Measurements from ENCODE around the gene TELO2.

TELO2 gene

DNA sequence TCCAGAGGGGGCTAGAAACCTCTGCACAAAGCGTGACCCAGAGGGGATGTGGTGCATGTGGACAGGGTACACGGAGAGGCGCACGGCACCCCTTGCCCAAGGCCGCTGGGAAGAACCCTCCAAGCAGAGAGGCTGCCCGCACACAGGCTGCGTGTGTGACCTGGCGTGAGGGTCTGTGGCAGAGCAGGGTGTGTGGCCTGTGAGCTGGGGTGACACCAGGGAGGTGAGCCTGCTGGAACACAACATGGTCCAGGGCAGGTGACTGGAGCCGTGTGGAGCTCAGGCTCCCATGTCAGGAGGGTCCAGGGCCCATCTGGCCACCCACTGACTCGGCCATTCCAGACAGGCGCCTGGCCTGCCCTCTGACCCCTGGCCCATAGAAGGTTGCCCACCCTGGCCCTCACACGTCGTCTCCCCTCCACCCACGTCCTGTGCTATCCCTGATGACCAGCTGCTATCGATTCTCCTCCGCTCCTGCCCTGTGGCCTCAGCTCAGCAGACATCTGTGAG lies 25.5 kb downstream of the TELO2 start:
- DNase-seq (ENCODE audit: low read depth in 2 of 2), result no peak

GRCh38 chr16:1519831-1520230 lies 26.7 kb downstream of the TELO2 start:
- no peak for DNase-seq (ENCODE audit: low read depth in 2 of 2)

- no peak for DNase-seq (ENCODE audit: low read depth in 2 of 2)
Observed at GRCh38 chr16:1520461-1520860, 27.3 kb downstream of the TELO2 start.

DNA sequence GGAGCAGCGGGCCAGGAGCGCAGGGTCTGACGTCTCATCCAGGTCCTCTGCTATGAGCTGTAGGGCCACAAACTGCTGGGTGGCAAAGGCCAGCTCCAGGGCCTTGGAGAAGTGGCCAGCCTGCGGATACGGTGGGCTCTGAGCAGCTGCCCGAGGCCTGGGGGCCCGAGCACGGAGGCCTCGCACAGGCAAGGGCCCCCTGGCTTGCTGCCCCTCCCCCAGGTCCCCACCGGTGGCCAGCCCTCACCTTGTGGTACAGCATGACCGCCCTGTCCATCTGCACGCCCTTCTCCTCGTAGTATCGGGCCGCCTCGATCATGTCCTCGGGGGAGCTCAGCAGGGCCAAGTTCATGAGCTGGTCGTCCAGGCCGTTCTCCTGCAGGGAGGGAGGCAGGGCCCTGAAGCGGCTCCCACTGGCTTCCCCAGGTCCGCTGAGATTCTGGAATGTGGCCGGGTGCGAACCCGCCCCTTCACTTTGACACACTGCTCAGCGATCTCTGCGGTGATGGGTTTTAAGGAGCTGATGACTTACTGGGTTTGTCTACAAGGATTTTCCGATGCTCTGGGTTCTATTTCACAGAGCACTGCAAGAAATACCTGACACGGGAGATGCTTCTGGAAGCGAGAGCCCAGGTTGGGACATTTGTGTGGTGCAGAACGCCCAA lies 30.6 kb downstream of the TELO2 start:
- no peak for DNase-seq (ENCODE audit: low read depth in 2 of 2)

GRCh38 chr16:1524366-1524765 lies 31.2 kb downstream of the TELO2 start:
- no peak for DNase-seq (ENCODE audit: low read depth in 2 of 2)

- no peak for DNase-seq (ENCODE audit: low read depth in 2 of 2)
Observed at GRCh38 chr16:1525871-1526607, 32.9 kb downstream of the TELO2 start.

DNA sequence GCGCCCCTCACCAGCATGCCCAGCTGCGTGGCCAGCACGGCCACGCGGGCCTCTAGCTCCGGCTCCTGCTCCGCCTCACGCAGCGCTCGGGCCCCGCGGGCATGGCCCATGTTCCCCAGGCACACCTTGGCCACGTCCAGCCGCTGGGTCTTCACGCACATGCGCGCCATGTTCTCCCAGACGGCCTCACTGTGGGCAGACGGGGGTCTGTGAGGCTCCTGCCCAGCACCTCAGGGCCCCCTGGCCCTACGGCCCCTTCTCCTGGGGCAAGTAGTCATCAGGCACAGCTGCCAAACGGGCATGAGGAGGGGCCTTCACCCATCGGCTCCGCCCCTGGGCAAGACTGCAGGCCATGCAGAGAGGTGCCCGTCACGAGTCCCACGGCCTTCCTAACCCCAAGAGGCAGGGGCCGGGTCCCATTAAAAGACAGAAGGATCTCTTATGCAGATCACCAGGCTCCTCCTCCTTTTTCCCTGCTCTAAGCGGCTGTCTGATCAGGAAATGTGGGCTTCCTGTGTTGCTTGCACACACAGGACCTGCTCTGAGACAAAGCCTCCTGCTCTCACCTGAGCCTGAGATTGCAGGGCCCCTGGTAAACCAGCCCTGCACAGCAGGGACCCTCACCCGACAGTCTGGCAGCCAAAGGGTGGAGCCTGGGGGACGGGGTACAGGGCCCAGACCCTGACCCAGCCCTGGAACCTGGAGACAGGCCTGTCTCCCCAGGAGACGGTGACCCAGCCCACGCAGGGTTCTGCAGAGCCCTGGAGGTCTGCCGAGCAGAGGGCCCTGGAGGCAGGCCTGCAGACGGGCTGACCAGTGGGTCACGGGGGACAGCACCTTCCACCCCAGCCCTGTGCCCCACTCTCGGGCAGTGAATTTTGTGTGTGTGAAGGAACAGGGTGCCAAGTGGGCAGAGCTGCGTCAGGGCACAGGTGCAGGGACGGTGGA lies 33.7 kb downstream of the TELO2 start:
- DNase-seq (ENCODE audit: low read depth in 2 of 2), result no peak

DNA sequence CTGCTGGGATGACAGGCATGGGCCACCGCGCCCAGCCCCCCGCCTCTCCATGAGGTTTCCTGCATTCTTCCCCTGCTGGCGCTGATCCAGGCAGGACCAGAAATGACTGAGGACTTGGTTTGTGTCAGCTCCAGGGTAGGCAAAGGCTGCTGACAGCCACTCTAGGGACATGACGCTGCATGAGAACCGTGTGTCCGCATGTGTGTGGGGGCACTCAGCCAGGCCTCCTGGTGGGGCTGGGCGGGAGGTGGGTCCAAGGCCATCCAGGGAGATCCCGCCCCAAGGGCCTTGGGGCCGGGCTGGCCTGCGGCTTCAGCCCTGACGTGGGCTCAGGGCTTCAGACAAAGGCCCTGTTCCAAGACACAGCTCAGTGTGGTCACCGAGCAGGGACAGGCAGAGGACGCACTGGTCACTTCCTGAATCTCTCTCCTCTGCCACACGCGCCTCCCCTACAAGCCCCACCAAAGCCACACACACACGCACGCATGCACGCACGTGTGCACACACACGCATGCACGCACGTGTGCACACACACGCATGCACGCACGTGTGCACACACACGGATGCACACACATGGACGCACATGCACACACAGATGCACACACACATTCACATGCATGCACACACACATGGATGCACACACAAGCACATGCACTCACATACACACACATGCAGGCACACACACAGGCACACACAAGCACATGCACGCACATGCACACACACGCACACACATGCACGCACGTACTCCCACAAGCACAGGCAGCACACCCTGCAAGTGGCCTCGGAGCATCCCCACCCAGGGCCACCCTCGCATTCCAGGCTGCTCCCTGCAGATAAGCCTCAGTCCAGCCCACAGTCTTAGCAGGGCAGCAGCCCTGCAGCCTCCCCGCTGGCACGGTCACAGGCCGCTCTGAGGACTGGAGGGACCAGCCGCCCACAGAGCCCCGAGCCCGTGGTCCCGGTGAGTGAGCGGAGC lies 35.0 kb downstream of the TELO2 start:
- DNase-seq (ENCODE audit: low read depth in 2 of 2), result no peak

- DNase-seq (ENCODE audit: low read depth in 2 of 2), result no peak
Observed at GRCh38 chr16:1528921-1529537, 35.9 kb downstream of the TELO2 start.

- no peak for DNase-seq (ENCODE audit: low read depth in 2 of 2)
Observed at GRCh38 chr16:1530349-1530882, 37.3 kb downstream of the TELO2 start.

GRCh38 chr16:1530883-1531637 lies 37.9 kb downstream of the TELO2 start:
- DNase-seq (ENCODE audit: low read depth in 2 of 2), result no peak

DNA sequence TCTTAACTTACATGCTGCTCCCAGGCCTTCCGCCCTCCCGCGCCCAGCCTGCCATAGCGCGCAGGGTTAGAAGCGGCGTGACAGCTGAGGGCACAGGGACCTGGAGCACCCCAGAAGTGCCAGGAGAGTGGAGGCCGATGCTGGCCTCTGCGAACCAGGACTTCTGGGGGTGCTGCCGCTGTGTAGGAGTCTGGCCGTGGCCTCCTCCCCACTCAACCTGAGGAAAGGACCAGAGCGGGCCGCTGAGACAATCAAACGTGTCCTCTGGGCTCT lies 38.4 kb downstream of the TELO2 start:
- no peak for DNase-seq (ENCODE audit: low read depth in 2 of 2)

- DNase-seq (ENCODE audit: low read depth in 2 of 2), result no peak
Observed at GRCh38 chr16:1532081-1532760, 39.1 kb downstream of the TELO2 start.

DNA sequence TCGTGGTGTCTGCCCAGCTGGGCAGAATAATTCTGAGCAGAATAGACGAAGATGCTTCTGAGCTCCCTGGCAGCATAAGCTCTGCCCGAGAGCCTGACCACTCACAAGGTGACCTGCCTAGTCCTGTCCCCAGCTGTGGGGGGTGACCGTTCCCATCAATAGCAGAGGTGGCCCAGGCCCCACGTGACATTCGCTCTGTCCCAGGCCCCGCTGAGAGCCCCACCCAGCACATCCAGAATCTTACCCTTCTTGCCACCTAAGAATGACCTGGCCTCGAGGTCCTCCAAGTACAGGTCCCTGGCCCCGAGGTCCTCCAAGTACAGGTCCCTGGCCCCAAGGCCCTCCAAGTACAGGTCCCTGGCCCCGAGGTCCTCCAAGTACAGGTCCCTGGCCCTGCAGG lies 39.6 kb downstream of the TELO2 start:
- no peak for DNase-seq (ENCODE audit: low read depth in 2 of 2)

DNA sequence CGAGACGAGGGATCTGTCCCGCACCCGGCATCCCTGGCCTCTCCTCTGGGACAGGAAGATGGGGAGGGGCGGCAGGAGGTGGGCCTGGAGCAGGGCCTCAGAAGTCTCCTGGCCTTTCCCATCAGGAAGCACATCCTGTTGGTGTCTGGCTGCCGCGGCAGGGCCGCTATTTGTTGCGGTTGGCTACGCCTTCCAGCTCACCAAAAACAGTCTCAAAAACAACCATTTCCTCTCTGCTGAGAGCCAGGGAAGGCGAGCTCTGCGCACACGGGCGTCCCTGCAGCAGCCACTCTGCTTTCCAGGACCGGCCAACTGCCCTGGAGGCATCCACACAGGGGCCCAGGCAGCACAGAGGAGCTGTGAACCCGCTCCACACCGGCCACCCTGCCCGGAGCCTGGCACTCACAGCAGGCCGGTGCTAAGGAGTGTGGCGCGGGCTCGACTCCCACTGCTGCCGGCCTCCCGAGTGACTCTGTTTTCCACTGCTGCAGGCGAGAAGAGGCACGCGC lies 40.3 kb downstream of the TELO2 start, which contains the start of gene TMEM204:
TSS of gene TMEM204 (plus strand) at position 224 of the 509 bp plus-strand sequence. CDS start 610 bp downstream, outside the sequence.
- no peak for DNase-seq (ENCODE audit: low read depth in 2 of 2)

DNA sequence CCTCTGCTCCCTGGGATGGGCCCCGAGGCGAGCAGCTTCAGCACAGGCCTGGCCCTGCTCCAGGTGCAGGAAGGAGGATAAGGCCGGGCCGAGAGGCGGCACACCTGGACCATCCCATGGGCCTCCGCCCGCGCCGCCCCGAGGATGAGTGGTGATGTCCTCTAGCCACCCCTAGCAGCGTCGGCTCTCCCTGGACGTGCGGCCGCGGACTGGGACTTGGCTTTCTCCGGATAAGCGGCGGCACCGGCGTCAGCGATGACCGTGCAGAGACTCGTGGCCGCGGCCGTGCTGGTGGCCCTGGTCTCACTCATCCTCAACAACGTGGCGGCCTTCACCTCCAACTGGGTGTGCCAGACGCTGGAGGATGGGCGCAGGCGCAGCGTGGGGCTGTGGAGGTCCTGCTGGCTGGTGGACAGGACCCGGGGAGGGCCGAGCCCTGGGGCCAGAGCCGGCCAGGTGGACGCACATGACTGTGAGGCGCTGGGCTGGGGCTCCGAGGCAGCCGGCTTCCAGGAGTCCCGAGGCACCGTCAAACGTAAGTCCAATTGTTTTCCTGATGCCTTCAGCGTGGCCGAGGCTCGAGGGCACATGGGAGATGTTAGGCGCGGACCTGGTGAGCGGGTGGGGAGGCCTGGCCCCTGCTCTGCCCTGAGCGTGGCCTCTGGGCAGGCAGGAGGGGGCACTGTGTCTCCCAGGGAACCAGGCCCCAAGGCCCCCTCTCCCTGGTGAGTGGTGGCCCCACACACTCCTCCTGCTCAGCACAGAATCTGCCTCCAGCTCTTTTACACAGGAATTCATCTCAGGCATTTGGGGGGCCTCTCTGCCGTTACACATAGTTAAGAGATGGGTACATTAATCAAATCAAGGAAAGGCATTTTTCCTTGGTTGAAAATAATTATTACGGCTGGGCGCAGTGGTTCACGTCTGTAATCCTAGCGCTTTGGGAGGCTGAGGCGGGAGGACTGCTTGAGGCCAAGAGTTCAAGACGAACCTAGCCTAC lies 41.2 kb downstream of the TELO2 start:
- peak in 1 of 2 donors; percentile 27 for DNase-seq (ENCODE audit: low read depth in 2 of 2)

All from stimulated activated CD4-positive, alpha-beta T cell treated with anti-CD3 and anti-CD28 coated beads, Interleukin-4, amount 100 ng/mL, for 48 hours (primary cell).